IPS-18a (cell line): ENCODE data around the gene SNCG.
"Not testable (repeated sequence)": the region's sequence is repeated elsewhere in the genome, so short reads cannot be mapped to it uniquely, and the experiment has no call there.

Source experiments
- H3K27ac ChIP-seq: one replicate; pipeline ENCODE4 v1.5.1; 2013; ENCODE audit warnings: low read length
- H3K27me3 ChIP-seq: one replicate; pipeline ENCODE4 v1.6.1; 2013; ENCODE audit warnings: mild to moderate bottlenecking, low read length; ENCODE audit not compliant: control insufficient read depth, insufficient read depth
- H3K36me3 ChIP-seq: one replicate; pipeline ENCODE4 v1.6.1; 2013; ENCODE audit warnings: low read depth, low read length; ENCODE audit not compliant: control insufficient read depth
- H3K4me1 ChIP-seq: one replicate; pipeline ENCODE4 v1.6.1; 2013; ENCODE audit warnings: low read depth, low read length; ENCODE audit not compliant: control insufficient read depth
- H3K4me3 ChIP-seq: one replicate; pipeline ENCODE4 v1.5.1; 2013; ENCODE audit warnings: low read length
- H3K9ac ChIP-seq: one replicate; pipeline ENCODE4 v1.6.1; 2013; ENCODE audit warnings: mild to moderate bottlenecking, low read length, moderate library complexity
- H3K9me3 ChIP-seq: one replicate; pipeline ENCODE4 v1.6.1; 2013; ENCODE audit warnings: low read depth, low read length; ENCODE audit not compliant: control insufficient read depth

SNCG gene

GRCh38 chr10:86992929-86993328 lies 34.5 kb downstream of the SNCG start:
- no peaks in the 10 kb centered on the region for H3K36me3 ChIP-seq
- no peak overlapping the region for H3K9ac ChIP-seq
- no peaks in the 10 kb centered on the region for H3K27me3 ChIP-seq
- H3K27ac ChIP-seq = no peak overlapping the region
- H3K9me3 ChIP-seq = no peaks in the 10 kb centered on the region
- H3K4me3 ChIP-seq = no peak overlapping the region
- no peaks in the 10 kb centered on the region for H3K4me1 ChIP-seq

- H3K9ac ChIP-seq, H3K4me1 ChIP-seq, H3K27me3 ChIP-seq, H3K9me3 ChIP-seq, H3K36me3 ChIP-seq, H3K27ac ChIP-seq, H3K4me3 ChIP-seq: not testable (repeated sequence)
Measured at GRCh38 chr10:86999802-87000403, 41.5 kb downstream of the SNCG start.

- Histone ChIP-seq H3K4me3 (no peak overlapping the region), H3K27ac (no peak overlapping the region), H3K27me3 (no peaks in the 10 kb centered on the region), H3K36me3 (no peaks in the 10 kb centered on the region), H3K4me1 (no peaks in the 10 kb centered on the region), H3K9ac (no peak overlapping the region), H3K9me3 (no peaks in the 10 kb centered on the region)
Measured at GRCh38 chr10:87000491-87000890, 42.1 kb downstream of the SNCG start.

- H3K4me1 ChIP-seq, H3K9me3 ChIP-seq, H3K9ac ChIP-seq, H3K27ac ChIP-seq, H3K4me3 ChIP-seq, H3K27me3 ChIP-seq, H3K36me3 ChIP-seq: not testable (repeated sequence)
Measured at GRCh38 chr10:87007124-87007523, 48.7 kb downstream of the SNCG start.

GRCh38 chr10:87007674-87008073 lies 49.3 kb downstream of the SNCG start:
- H3K36me3 ChIP-seq, H3K9me3 ChIP-seq, H3K27me3 ChIP-seq, H3K27ac ChIP-seq, H3K4me3 ChIP-seq, H3K4me1 ChIP-seq, H3K9ac ChIP-seq: not testable (repeated sequence)

- not testable (repeated sequence) for H3K9me3 ChIP-seq, H3K9ac ChIP-seq, H3K4me3 ChIP-seq, H3K27me3 ChIP-seq, H3K4me1 ChIP-seq, H3K27ac ChIP-seq, H3K36me3 ChIP-seq
Measured at GRCh38 chr10:87008303-87008702, 49.9 kb downstream of the SNCG start.

- H3K9ac ChIP-seq, H3K4me1 ChIP-seq, H3K4me3 ChIP-seq, H3K36me3 ChIP-seq, H3K27me3 ChIP-seq, H3K9me3 ChIP-seq, H3K27ac ChIP-seq: not testable (repeated sequence)
Measured at GRCh38 chr10:87009134-87009696, 50.8 kb downstream of the SNCG start.
